ENCODE results near the gene PLA2G6. TPM values are rescaled to one million over a fixed set of nuclear protein-coding genes. Genes with fewer than 3 reads are reported as not detected.

The PLA2G6 gene
- total and polyA plus RNA-seq, 2 of the 13 experiments (the other 11 are each of a cell fraction or from before 2014, with no cell fraction given) = 4.8 to 11.5 TPM

DNA sequence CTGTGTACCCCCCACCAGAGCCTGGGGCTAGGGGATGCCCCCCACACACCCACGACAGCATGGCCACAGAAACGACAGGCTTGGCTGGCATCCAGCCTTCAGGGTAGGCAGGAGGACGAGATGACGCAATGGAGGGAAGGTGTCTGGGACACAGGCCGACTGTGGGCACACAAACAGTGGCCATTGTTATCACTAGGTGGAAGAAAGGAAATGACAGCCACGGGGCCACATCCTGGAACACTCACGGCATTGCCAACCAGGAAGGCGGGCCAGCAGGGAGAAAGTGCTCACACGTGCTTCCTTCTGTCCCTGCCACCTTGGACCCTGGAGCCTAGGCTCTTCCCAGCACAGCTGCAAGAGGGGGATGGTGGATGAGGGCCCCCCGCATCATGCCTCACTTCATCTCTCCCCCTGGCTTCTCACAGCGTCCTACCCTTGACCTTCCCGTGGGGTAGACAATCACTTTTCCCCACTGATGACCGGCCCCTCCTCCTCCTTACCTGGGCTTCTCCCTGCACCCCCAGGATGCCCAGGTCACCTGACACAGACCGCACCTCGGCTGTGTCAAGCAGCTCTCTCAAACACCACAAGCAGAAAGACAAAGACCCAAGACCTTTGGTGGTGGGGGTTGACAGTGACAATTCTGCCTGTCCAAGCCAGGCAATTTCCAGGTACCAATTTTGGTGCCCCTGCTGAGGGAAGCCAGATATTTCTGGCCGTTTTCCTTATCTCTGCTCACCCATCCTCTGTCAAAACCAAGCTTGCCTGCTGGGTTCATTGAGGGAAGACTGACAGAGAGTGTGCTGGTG is 8.6 kb downstream of the PLA2G6 start (continued):
- TF ChIP-seq ZNF577 (CRISPR knock-in tag; IDR thresholded peaks at IDR 0.05; ENCODE audit: borderline replicate concordance, low read depth) (no peak), RAD21 (CRISPR knock-in tag; IDR thresholded peaks at IDR 0.05) (no peak), CHD4 (IDR thresholded peaks at IDR 0.05; ENCODE audit: borderline replicate concordance, low read length) (no peak), ZFAT (CRISPR knock-in tag; conservative IDR thresholded peaks at IDR 0.05) (no peak), ARID2 (CRISPR knock-in tag; IDR thresholded peaks at IDR 0.05; ENCODE audit: borderline replicate concordance) (no peak), MAZ (IDR thresholded peaks at IDR 0.05; ENCODE audit: borderline replicate concordance, low read depth, low read length) (no peak), MAZ (CRISPR knock-in tag; IDR thresholded peaks at IDR 0.05; ENCODE audit: low read depth) (no peak), CEBPB (IDR thresholded peaks at IDR 0.05; ENCODE audit: borderline replicate concordance, low read depth, low read length) (peak; percentile 96), TBP (CRISPR knock-in tag; IDR thresholded peaks at IDR 0.05) (no peak), ZSCAN21 (CRISPR knock-in tag; IDR thresholded peaks at IDR 0.05; ENCODE audit: borderline replicate concordance) (peak; percentile 60; the same call in 1 of the 2 replicates), NFE2L1 (CRISPR knock-in tag; IDR thresholded peaks at IDR 0.05; ENCODE audit: borderline replicate concordance) (no peak), CBX5 (CRISPR knock-in tag; IDR thresholded peaks at IDR 0.05; ENCODE audit: borderline replicate concordance) (no peak), RFX5 (IDR thresholded peaks at IDR 0.05; ENCODE audit: low read depth, low read length) (no peak)
- TF ChIP-seq, protein P1, sequence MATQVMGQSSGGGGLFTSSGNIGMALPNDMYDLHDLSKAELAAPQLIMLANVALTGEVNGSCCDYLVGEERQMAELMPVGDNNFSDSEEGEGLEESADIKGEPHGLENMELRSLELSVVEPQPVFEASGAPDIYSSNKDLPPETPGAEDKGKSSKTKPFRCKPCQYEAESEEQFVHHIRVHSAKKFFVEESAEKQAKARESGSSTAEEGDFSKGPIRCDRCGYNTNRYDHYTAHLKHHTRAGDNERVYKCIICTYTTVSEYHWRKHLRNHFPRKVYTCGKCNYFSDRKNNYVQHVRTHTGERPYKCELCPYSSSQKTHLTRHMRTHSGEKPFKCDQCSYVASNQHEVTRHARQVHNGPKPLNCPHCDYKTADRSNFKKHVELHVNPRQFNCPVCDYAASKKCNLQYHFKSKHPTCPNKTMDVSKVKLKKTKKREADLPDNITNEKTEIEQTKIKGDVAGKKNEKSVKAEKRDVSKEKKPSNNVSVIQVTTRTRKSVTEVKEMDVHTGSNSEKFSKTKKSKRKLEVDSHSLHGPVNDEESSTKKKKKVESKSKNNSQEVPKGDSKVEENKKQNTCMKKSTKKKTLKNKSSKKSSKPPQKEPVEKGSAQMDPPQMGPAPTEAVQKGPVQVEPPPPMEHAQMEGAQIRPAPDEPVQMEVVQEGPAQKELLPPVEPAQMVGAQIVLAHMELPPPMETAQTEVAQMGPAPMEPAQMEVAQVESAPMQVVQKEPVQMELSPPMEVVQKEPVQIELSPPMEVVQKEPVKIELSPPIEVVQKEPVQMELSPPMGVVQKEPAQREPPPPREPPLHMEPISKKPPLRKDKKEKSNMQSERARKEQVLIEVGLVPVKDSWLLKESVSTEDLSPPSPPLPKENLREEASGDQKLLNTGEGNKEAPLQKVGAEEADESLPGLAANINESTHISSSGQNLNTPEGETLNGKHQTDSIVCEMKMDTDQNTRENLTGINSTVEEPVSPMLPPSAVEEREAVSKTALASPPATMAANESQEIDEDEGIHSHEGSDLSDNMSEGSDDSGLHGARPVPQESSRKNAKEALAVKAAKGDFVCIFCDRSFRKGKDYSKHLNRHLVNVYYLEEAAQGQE (IDR thresholded peaks at IDR 0.05; ENCODE audit: borderline replicate concordance in 1 of 2, low read depth in 1 of 2, low read length in 2 of 2) = no peak
- TF ChIP-seq, protein P2, sequence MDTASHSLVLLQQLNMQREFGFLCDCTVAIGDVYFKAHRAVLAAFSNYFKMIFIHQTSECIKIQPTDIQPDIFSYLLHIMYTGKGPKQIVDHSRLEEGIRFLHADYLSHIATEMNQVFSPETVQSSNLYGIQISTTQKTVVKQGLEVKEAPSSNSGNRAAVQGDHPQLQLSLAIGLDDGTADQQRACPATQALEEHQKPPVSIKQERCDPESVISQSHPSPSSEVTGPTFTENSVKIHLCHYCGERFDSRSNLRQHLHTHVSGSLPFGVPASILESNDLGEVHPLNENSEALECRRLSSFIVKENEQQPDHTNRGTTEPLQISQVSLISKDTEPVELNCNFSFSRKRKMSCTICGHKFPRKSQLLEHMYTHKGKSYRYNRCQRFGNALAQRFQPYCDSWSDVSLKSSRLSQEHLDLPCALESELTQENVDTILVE (CRISPR knock-in tag; IDR thresholded peaks at IDR 0.05) = no peak
- TF ChIP-seq, protein P3, sequence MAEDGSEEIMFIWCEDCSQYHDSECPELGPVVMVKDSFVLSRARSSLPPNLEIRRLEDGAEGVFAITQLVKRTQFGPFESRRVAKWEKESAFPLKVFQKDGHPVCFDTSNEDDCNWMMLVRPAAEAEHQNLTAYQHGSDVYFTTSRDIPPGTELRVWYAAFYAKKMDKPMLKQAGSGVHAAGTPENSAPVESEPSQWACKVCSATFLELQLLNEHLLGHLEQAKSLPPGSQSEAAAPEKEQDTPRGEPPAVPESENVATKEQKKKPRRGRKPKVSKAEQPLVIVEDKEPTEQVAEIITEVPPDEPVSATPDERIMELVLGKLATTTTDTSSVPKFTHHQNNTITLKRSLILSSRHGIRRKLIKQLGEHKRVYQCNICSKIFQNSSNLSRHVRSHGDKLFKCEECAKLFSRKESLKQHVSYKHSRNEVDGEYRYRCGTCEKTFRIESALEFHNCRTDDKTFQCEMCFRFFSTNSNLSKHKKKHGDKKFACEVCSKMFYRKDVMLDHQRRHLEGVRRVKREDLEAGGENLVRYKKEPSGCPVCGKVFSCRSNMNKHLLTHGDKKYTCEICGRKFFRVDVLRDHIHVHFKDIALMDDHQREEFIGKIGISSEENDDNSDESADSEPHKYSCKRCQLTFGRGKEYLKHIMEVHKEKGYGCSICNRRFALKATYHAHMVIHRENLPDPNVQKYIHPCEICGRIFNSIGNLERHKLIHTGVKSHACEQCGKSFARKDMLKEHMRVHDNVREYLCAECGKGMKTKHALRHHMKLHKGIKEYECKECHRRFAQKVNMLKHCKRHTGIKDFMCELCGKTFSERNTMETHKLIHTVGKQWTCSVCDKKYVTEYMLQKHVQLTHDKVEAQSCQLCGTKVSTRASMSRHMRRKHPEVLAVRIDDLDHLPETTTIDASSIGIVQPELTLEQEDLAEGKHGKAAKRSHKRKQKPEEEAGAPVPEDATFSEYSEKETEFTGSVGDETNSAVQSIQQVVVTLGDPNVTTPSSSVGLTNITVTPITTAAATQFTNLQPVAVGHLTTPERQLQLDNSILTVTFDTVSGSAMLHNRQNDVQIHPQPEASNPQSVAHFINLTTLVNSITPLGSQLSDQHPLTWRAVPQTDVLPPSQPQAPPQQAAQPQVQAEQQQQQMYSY (CRISPR knock-in tag; IDR thresholded peaks at IDR 0.05) = no peak
- TF ChIP-seq, protein P4, sequence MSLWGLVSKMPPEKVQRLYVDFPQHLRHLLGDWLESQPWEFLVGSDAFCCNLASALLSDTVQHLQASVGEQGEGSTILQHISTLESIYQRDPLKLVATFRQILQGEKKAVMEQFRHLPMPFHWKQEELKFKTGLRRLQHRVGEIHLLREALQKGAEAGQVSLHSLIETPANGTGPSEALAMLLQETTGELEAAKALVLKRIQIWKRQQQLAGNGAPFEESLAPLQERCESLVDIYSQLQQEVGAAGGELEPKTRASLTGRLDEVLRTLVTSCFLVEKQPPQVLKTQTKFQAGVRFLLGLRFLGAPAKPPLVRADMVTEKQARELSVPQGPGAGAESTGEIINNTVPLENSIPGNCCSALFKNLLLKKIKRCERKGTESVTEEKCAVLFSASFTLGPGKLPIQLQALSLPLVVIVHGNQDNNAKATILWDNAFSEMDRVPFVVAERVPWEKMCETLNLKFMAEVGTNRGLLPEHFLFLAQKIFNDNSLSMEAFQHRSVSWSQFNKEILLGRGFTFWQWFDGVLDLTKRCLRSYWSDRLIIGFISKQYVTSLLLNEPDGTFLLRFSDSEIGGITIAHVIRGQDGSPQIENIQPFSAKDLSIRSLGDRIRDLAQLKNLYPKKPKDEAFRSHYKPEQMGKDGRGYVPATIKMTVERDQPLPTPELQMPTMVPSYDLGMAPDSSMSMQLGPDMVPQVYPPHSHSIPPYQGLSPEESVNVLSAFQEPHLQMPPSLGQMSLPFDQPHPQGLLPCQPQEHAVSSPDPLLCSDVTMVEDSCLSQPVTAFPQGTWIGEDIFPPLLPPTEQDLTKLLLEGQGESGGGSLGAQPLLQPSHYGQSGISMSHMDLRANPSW (CRISPR knock-in tag; IDR thresholded peaks at IDR 0.05; ENCODE audit: borderline replicate concordance) = no peak
